Right lobe of liver (tissue), 4 donors: Measurements from ENCODE around the gene RNF214.

ENCODE experiments used
- POLR2A ChIP-seq: fragments of 450-650 bp; IDR thresholded peaks from one replicate; pipeline ENCODE4 v1.6.1; 2017; ENCODE audit warnings: antibody characterized with exemption, mild to moderate bottlenecking
- TF ChIP-seq, protein P1 (sequence below), 4 donors: fragments of 200-600 bp in 3 of 4; fragments of 450-650 bp in 1 of 4; IDR thresholded peaks; one replicate each; pipeline versions ENCODE4 v1.5.1 to v1.8.0; 2016 to 2022; ENCODE audit warnings: antibody characterized with exemption in 4 of 4, mild to moderate bottlenecking in 2 of 4
- donor health status: DM: no; HTN: no; CAD: no.
- donor health status: DM: no; HTN: no; CAD: no.
- donor health status: DM: no; HTN: yes; CAD: no.

DNA sequence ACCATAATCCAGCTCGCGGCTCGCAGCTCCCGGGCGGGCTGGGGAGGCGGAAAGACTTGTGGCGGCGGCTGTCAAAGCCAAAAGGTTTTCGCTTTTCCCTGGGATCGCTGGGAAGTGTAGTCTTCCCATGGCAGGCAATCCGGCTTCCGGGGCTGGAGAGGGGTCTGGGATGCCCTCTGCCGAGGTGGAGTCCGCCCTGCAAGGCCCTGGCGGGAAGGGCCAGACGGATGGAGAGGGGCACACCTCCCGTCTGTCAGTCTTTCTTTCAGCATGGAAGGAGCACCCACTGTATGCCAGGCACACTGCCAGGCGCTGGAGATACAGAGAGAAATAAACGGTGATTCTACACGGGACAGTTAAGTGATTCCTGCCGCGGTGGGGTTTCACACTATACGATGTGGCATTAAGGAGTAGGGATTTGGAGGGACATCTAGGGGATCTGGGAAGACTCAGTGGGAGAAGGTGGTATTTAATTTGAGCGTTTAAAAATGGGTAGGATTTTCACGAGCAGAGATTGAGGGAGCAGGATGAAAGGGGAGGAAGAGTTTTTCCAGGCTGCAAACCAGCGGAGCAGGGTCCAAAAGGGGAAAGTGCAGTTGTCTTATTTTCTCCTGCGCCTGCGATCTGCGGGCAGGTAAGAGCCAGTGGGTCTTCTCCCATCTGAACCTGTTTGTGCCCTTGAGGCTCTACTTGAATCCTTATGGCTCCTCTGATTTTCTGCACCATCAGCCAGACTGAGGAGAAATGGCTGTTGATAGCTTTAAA lies 83.9 kb downstream of the RNF214 start, which contains the start of gene BACE1:
- TF ChIP-seq, protein P1, sequence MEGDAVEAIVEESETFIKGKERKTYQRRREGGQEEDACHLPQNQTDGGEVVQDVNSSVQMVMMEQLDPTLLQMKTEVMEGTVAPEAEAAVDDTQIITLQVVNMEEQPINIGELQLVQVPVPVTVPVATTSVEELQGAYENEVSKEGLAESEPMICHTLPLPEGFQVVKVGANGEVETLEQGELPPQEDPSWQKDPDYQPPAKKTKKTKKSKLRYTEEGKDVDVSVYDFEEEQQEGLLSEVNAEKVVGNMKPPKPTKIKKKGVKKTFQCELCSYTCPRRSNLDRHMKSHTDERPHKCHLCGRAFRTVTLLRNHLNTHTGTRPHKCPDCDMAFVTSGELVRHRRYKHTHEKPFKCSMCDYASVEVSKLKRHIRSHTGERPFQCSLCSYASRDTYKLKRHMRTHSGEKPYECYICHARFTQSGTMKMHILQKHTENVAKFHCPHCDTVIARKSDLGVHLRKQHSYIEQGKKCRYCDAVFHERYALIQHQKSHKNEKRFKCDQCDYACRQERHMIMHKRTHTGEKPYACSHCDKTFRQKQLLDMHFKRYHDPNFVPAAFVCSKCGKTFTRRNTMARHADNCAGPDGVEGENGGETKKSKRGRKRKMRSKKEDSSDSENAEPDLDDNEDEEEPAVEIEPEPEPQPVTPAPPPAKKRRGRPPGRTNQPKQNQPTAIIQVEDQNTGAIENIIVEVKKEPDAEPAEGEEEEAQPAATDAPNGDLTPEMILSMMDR (IDR thresholded peaks at IDR 0.05) = peak; percentile 23 to 54 (median 52)
- TF ChIP-seq POLR2A = peak; percentile 48
